H1 (cell line): ENCODE measurements around the gene DNAJC6. TPM values are rescaled to one million over a fixed set of nuclear protein-coding genes. Genes with fewer than 3 reads are reported as not detected.

Experiments used
- CTCF ChIA-PET: fragments of 300-600 bp; sonication (Branson Sonifier 250); formaldehyde crosslinking; loops from one replicate; lab custom pipeline; 2021; ENCODE audit not compliant: partially characterized antibody; lab: Charles Lee
- POLR2A ChIA-PET: fragments of 300-600 bp; sonication (Branson Sonifier 250); formaldehyde crosslinking; loops from one replicate; lab custom pipeline; 2021; ENCODE audit warnings: inconsistent platforms; ENCODE audit not compliant: partially characterized antibody; lab: Charles Lee
- DNase-seq, 2 experiments: peaks; one replicate each; pipeline versions ENCODE4 v3.0.0 to v3.0.0-alpha.2; 2010 to 2022; ENCODE audit warnings: low spot score in 2 of 2, low read depth in 1 of 2, mixed read lengths in 1 of 2
- FAIRE-seq: peaks from 2 replicates; lab custom pipeline; 2011; peaks lifted over from hg19 to GRCh38; lab: Jason Lieb, UNC
- H2AFZ ChIP-seq: 2 replicates; pipeline ENCODE4 v1.8.1; 2012; ENCODE audit warnings: low read length, inconsistent platforms
- H2AK5ac ChIP-seq: 2 replicates; pipeline ENCODE4 v1.6.1; 2013; ENCODE audit warnings: low read depth, low read length
- H2BK120ac ChIP-seq: replicated peaks from 2 replicates; pipeline ENCODE3; 2013; ENCODE audit warnings: low read depth, low read length, inconsistent platforms
- H2BK12ac ChIP-seq: 2 replicates; pipeline ENCODE4 v1.6.1; 2013; ENCODE audit warnings: low read depth, low read length
- H2BK15ac ChIP-seq: 2 replicates; pipeline ENCODE4 v1.6.1; 2013; ENCODE audit warnings: low read length
- H2BK20ac ChIP-seq: 2 replicates; pipeline ENCODE4 v1.6.1; 2013; ENCODE audit warnings: low read length
- H2BK5ac ChIP-seq: 2 replicates; pipeline ENCODE4 v1.6.1; 2013; ENCODE audit warnings: low read depth, low read length
- H3K14ac ChIP-seq: 2 replicates; pipeline ENCODE4 v1.6.1; 2013; ENCODE audit warnings: inconsistent platforms; ENCODE audit not compliant: insufficient read length
- H3K18ac ChIP-seq: 2 replicates; pipeline ENCODE4 v1.6.1; 2013; ENCODE audit warnings: low read length; ENCODE audit errors: extremely low read depth
- H3K23ac ChIP-seq: 2 replicates; pipeline ENCODE4 v1.6.1; 2013; ENCODE audit warnings: inconsistent platforms; ENCODE audit not compliant: insufficient read length
- H3K23me2 ChIP-seq: 2 replicates; pipeline ENCODE4 v1.6.1; 2013; ENCODE audit warnings: low read depth, low read length
- H3K27ac ChIP-seq: 2 replicates; pipeline ENCODE4 v1.6.1; 2011; ENCODE audit warnings: low read depth, low read length, inconsistent platforms
- H3K27me3 ChIP-seq, 4 experiments: replicated peaks in 1 of 4; 1 replicate in 1 of 4; 2 replicates in 3 of 4; pipeline versions ENCODE4 v1.6.1 to v1.8.1; 2011 to 2013; ENCODE audit warnings: low read length in 3 of 4, mild to moderate bottlenecking in 3 of 4, inconsistent platforms in 2 of 4, mixed read lengths in 2 of 4, moderate library complexity in 1 of 4; ENCODE audit not compliant: control insufficient read depth in 3 of 4, insufficient read depth in 3 of 4; ENCODE audit errors: extremely low read depth in 1 of 4
- H3K36me3 ChIP-seq, 4 experiments: 2 replicates each; pipeline versions ENCODE4 v1.6.1 to v1.8.1; 2011 to 2013; ENCODE audit warnings: mild to moderate bottlenecking in 4 of 4, low read length in 3 of 4, moderate library complexity in 2 of 4, control low read depth in 1 of 4, inconsistent platforms in 1 of 4; ENCODE audit not compliant: insufficient read depth in 4 of 4, control insufficient read depth in 2 of 4
- H3K4ac ChIP-seq: replicated peaks from 2 replicates; pipeline ENCODE3; 2013; ENCODE audit warnings: low read length, low read depth, mixed read lengths, inconsistent platforms; ENCODE audit not compliant: insufficient read length
- H3K4me1 ChIP-seq, 4 experiments: replicated peaks in 1 of 4; 1 replicate in 1 of 4; 2 replicates in 3 of 4; pipeline versions ENCODE4 v1.6.1 to v1.8.1; 2011 to 2013; ENCODE audit warnings: low read length in 3 of 4, inconsistent platforms in 2 of 4, mixed read lengths in 1 of 4; ENCODE audit not compliant: insufficient read depth in 4 of 4, control insufficient read depth in 3 of 4
- H3K4me2 ChIP-seq, 2 experiments: 2 replicates each; pipeline versions ENCODE4 v1.6.1 to v1.8.1; 2011 to 2013; ENCODE audit warnings: low read depth in 2 of 2, low read length in 2 of 2, control low read depth in 1 of 2, inconsistent platforms in 1 of 2, mild to moderate bottlenecking in 1 of 2; ENCODE audit not compliant: insufficient read depth in 1 of 2
- H3K4me3 ChIP-seq, 4 experiments: fragments of 200-600, 300-600 bp in 1 of 4; sonication (generic), shearing (Covaris generic), sonication (Bioruptor Twin) in 1 of 4; 2 replicates each; pipeline versions ENCODE4 v1.5.1 to v1.8.1; 2011 to 2016; ENCODE audit warnings: low read length in 4 of 4, low read depth in 3 of 4, control low read depth in 2 of 4, inconsistent platforms in 2 of 4, mild to moderate bottlenecking in 2 of 4, mixed read lengths in 1 of 4, moderate library complexity in 1 of 4; ENCODE audit not compliant: insufficient read depth in 2 of 4; ENCODE audit errors: extremely low read depth in 1 of 4
- H3K56ac ChIP-seq: replicated peaks from 2 replicates; pipeline ENCODE3; 2013; ENCODE audit warnings: low read depth, mild to moderate bottlenecking, mixed read lengths, low read length, inconsistent platforms; ENCODE audit not compliant: insufficient read length
- H3K79me1 ChIP-seq: 2 replicates; pipeline ENCODE4 v1.6.1; 2013; ENCODE audit warnings: low read depth, low read length, control low read depth
- H3K79me2 ChIP-seq, 2 experiments: 2 replicates each; pipeline versions ENCODE4 v1.6.1 to v1.8.1; 2012 to 2013; ENCODE audit warnings: low read length in 2 of 2, mild to moderate bottlenecking in 2 of 2, inconsistent platforms in 1 of 2; ENCODE audit not compliant: insufficient read depth in 2 of 2, control insufficient read depth in 1 of 2
- H3K9ac ChIP-seq, 4 experiments: replicated peaks in 1 of 4; 1 replicate in 1 of 4; 2 replicates in 3 of 4; pipeline versions ENCODE4 v1.6.1 to v1.8.1; 2011 to 2013; ENCODE audit warnings: low read depth in 3 of 4, low read length in 3 of 4, control low read depth in 2 of 4, mild to moderate bottlenecking in 2 of 4, moderate library complexity in 2 of 4, inconsistent platforms in 1 of 4; ENCODE audit errors: extremely low read depth in 1 of 4
- H3K9me3 ChIP-seq, 2 experiments: 2 replicates each; pipeline versions ENCODE4 v1.6.1 to v1.8.1; 2012 to 2013; ENCODE audit warnings: mild to moderate bottlenecking in 2 of 2, moderate library complexity in 2 of 2, control low read depth in 1 of 2, inconsistent platforms in 1 of 2, low read depth in 1 of 2, low read length in 1 of 2, mixed read lengths in 1 of 2; ENCODE audit not compliant: insufficient read depth in 2 of 2
- H4K20me1 ChIP-seq, 2 experiments: replicated peaks in 1 of 2; 2 replicates each; pipeline versions ENCODE3 to v1.8.1; 2011 to 2013; ENCODE audit warnings: inconsistent platforms in 2 of 2, low read length in 2 of 2, mild to moderate bottlenecking in 1 of 2; ENCODE audit not compliant: insufficient read depth in 2 of 2, control insufficient read depth in 1 of 2
- H4K5ac ChIP-seq: 2 replicates; pipeline ENCODE4 v1.6.1; 2013; ENCODE audit warnings: low read length, low read depth, mixed read lengths, inconsistent platforms; ENCODE audit not compliant: insufficient read length
- H4K8ac ChIP-seq: 2 replicates; pipeline ENCODE4 v1.8.0; 2013; ENCODE audit warnings: mild to moderate bottlenecking, moderate library complexity, low read length, inconsistent platforms; ENCODE audit not compliant: insufficient read depth; ENCODE audit errors: extremely low read depth
- H4K91ac ChIP-seq: replicated peaks from 2 replicates; pipeline ENCODE3; 2013; ENCODE audit warnings: low read length, mixed read lengths, inconsistent platforms; ENCODE audit not compliant: insufficient read length
- CEBPB ChIP-seq: IDR thresholded peaks from 2 replicates; pipeline ENCODE4 v1.6.1; 2012; ENCODE audit warnings: low read depth, low read length
- polyA plus RNA-seq, 7 experiments: library from polyadenylated mRNA; depleted of rRNA in 3 of 7; stranded (reverse) in 5 of 7; unstranded in 2 of 7; fragments of >200 nt in 5 of 7; fragments of 200-250 nt in 2 of 7; gene quantifications; 1 replicate in 5 of 7; 2 replicates in 1 of 7; 4 replicates in 1 of 7; pipeline versions ENCODE4 v1.2.1 to v1.2.3, GENCODE V29; 2011 to 2013; ENCODE audit warnings: missing spikeins in 2 of 7, mixed read lengths in 2 of 7
- total RNA-seq: library from RNA; stranded (reverse); fragmentation: NEBNext Ultra II Directional; extraction: Animal tissue kit (Norgen Biotek cat#: 25700); gene quantifications from 2 replicates; pipeline ENCODE4 v1.2.1, GENCODE V29; 2021

The DNAJC6 gene
- total and polyA plus RNA-seq, 2 of the 8 experiments (the other 6 are each of a cell fraction or from before 2014, with no cell fraction given), result 1.6 to 3.0 TPM

- Histone ChIP-seq H3K27me3 (no peaks in the 10 kb centered on the region), H2BK5ac (no peak overlapping the region), H4K5ac (no peak overlapping the region), H2BK20ac (no peak overlapping the region), H3K14ac (no peak overlapping the region), H3K4me3 (no peak overlapping the region), H2BK12ac (no peak overlapping the region), H4K20me1 (no peaks in the 10 kb centered on the region), H3K4ac (no peak overlapping the region), H3K79me1 (no peaks in the 10 kb centered on the region), H3K27ac (no peak overlapping the region), H2BK120ac (no peak overlapping the region), H3K4me2 (no peak overlapping the region), H3K23me2 (no peaks in the 10 kb centered on the region), H2BK15ac (no peak overlapping the region), H3K9ac (no peak overlapping the region), H3K4me1 (no peaks in the 10 kb centered on the region; a peak in 1 of 7 replicates), H2AFZ (no peak overlapping the region), H3K79me2 (no peaks in the 10 kb centered on the region), H4K91ac (no peak overlapping the region), H2AK5ac (no peak overlapping the region), H3K18ac (no peak overlapping the region), H3K9me3 (no peaks in the 10 kb centered on the region; a peak in 1 of 4 replicates), H3K36me3 (no peaks in the 10 kb centered on the region), H3K23ac (no peak overlapping the region), H4K8ac (no peak overlapping the region), H3K56ac (no peak overlapping the region)
- POLR2A ChIA-PET, result interaction anchor here (0.9 kb wide), 1 partner anchor 10 kb away, joined by 3 read pairs; no protein-coding TSS in a partner anchor
- CTCF ChIA-PET, result interaction anchor here (0.6 to 1.2 kb wide), 2 partner anchors 44 to 168 kb away, joined by 3 to 4 read pairs; no protein-coding TSS in a partner anchor
- FAIRE-seq, result no peak
- DNase-seq, result no peak
- no peak for TF ChIP-seq CEBPB
These were observed 95.6 kb downstream of the DNAJC6 start for GRCh38 chr1:65404941-65405340.
